ENCODE data around the gene KIF16B.
"Not testable (repeated sequence)": the region's sequence is repeated elsewhere in the genome, so short reads cannot be mapped to it uniquely, and the experiment has no call there.

Gene KIF16B

DNA sequence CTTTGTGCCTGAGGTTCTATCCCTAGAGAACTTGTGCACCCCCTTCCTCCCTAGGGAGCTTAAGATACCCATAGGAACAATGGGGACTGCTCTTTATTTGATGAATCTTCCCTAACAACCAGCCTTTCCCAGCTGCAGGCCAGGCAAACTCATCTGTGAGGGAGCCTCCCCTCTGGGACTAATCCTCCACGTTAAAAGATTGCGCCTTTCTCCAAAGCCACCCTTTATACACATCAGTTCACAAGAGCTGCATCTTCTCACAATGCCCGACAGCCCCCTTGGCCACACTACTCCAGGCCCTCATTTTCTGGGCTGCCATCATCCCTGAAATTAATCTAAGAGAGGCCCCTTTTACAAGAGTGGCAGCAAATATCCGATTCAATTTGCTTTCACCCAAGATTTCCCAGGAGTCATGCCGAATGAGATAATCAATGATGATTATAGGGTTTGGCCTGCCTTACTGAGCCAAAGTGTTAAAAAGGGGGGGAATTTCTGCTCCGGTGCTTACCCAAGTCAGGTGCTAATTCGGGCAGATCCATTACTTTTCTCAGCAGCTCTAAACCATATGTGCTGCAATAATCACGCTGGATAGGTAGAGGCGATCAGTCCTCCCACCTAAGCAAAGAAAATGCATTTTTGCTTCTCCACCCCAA is 336.5 kb downstream of the KIF16B start:
- DNase-seq: no peak

DNA sequence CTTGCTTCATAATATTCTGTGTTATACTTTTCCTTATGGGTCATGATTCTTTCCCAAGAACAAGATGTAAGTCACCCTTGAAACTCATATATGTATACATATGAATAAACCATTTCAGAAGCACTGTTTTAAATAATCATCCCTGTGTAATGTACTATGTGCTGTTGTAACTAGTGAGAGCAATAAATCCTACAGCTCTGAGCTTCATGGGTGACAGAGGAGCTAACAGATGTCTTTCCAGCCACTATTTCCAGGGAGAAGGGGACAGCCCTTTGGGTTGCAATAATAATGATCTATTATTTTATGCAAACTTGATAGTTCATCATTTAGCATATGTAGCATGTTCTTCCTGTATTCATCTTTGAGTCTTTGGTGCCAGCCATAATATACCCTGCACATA is 342.8 kb downstream of the KIF16B start:
- no peak for DNase-seq

DNA sequence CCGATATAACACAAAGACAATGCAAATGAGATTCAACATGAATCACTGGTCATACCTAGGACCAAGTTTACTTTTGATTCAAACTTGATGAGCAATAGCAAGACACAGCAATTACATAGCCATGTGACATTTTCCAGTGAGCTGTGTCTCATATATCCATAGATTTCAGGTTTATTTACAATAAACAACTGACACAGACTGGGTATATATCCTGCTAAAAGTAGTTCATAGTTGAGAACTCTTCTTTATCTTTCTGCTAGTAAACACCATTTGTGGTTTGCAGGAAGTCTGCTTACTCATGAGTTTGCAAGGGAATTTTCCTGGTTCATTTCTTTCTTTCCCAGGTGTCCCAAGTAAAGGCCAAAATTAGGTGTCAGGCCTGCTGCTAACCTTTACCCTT is 343.4 kb downstream of the KIF16B start:
- no peak for DNase-seq

- no peak for DNase-seq
Measured at GRCh38 chr20:16228722-16229121, 344.5 kb downstream of the KIF16B start.

GRCh38 chr20:16226961-16227360 is 346.3 kb downstream of the KIF16B start:
- DNase-seq: not testable (repeated sequence)

DNA sequence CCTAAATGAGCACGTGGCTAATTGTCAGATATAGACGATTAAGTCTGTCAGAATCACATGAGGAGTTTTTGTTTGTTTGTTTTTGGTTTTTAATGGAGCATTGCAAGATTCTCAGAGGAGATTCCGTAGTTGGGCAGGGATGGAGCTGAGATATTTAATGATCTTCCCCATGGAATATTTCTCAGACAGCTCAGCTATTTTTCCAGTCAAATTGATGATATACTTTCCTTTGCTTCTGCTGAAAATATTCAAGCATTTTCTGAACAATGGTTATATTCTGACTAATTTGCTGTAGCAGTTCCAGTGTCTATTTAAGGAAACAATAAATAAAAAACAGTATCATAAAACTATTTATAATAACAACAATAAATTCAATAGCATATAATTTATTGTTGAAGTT is 348.4 kb downstream of the KIF16B start:
- DNase-seq: no peak

- DNase-seq: no peak
Measured at GRCh38 chr20:16222859-16223411, 350.3 kb downstream of the KIF16B start.
